DMS114 treated with DMSO at 0.1 percent for 48 hours (cell line): ENCODE measurements around the gene MEF2A.

Source experiments
- DNase-seq: peaks from one replicate; lab custom pipeline; 2025; ENCODE audit not compliant: unreplicated experiment; lab: John Stamatoyannopoulos, UW

Gene MEF2A

GRCh38 chr15:99562238-99562637 lies 3.5 kb upstream of the MEF2A start:
- DNase-seq, result no peak

- DNase-seq, result no peak
Observed at GRCh38 chr15:99564221-99565048, 1.3 kb upstream of the MEF2A start.

- DNase-seq, result no peak
Observed at GRCh38 chr15:99565049-99565298, 810 bp upstream of the MEF2A start.

- no peak for DNase-seq
Observed at GRCh38 chr15:99566157-99566897, 543 bp downstream of the MEF2A start.

- no peak for DNase-seq
Observed at GRCh38 chr15:99568625-99569352, 3.0 kb downstream of the MEF2A start.

GRCh38 chr15:99571299-99571698 lies 5.5 kb downstream of the MEF2A start:
- no peak for DNase-seq

- no peak for DNase-seq
Observed at GRCh38 chr15:99574048-99574447, 8.3 kb downstream of the MEF2A start.

- DNase-seq, result no peak
Observed at GRCh38 chr15:99574502-99574901, 8.7 kb downstream of the MEF2A start.

GRCh38 chr15:99578809-99579208 lies 13.0 kb downstream of the MEF2A start:
- no peak for DNase-seq

- DNase-seq, result no peak
Observed at GRCh38 chr15:99580076-99580475, 14.3 kb downstream of the MEF2A start.

GRCh38 chr15:99582508-99582960 lies 16.8 kb downstream of the MEF2A start:
- no peak for DNase-seq

- no peak for DNase-seq
Observed at GRCh38 chr15:99584081-99584600, 18.4 kb downstream of the MEF2A start.

- no peak for DNase-seq
Observed at GRCh38 chr15:99586121-99586520, 20.3 kb downstream of the MEF2A start.

- DNase-seq, result no peak
Observed at GRCh38 chr15:99589801-99590200, 24.0 kb downstream of the MEF2A start.

GRCh38 chr15:99590913-99591646 lies 25.3 kb downstream of the MEF2A start:
- no peak for DNase-seq

- DNase-seq, result no peak
Observed at GRCh38 chr15:99592145-99592791, 26.5 kb downstream of the MEF2A start.

GRCh38 chr15:99593070-99593469 lies 27.3 kb downstream of the MEF2A start:
- DNase-seq, result no peak

- no peak for DNase-seq
Observed at GRCh38 chr15:99594916-99595315, 29.1 kb downstream of the MEF2A start.

GRCh38 chr15:99598296-99598695 lies 32.5 kb downstream of the MEF2A start:
- DNase-seq, result no peak

GRCh38 chr15:99603828-99604227 lies 38.0 kb downstream of the MEF2A start:
- DNase-seq, result no peak
